Measurements from ENCODE around the gene EZR. TPM values are rescaled to one million over a fixed set of nuclear protein-coding genes. Genes with fewer than 3 reads are reported as not detected.

The EZR gene
- total and polyA plus RNA-seq, 5 donors, result 178 to 261 (median 242) TPM

DNA sequence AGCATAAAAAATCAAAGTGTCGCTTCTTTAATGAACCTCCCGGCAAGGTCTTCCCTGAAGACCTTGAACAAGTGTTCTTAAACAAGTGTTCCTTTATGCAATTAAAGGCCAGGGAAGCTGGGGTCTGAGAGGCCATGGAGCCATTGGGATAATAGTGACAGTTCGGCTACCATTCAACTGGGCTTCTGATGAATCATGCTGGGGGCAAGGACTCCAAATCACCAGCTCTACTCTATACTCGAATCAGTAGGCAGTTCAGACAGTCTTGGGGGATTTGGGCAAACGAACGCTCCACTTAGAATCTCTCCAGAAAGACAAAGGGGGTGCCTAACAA lies 34.7 kb upstream of the EZR start:
- DNase-seq, result no peak
- no peaks in the 10 kb centered on the region for H3K27me3 ChIP-seq (ENCODE audit: control insufficient read depth, insufficient read depth)
- no peaks in the 10 kb centered on the region for H3K9me3 ChIP-seq (ENCODE audit: control insufficient read depth, low read length)
- no peak overlapping the region for H3K4me3 ChIP-seq (ENCODE audit: low read length)
- intact Hi-C loops (cut with DNase I), result no loop called here
- no peak for ATAC-seq
- no peak overlapping the region for H3K27ac ChIP-seq (ENCODE audit: low read length)
- peaks cover 5% of the 10 kb centered on the region for H3K4me1 ChIP-seq (ENCODE audit: control insufficient read depth, insufficient read depth, low read length)
- 85% methylated on average over 6 of the region's 6 CpGs for WGBS

DNA sequence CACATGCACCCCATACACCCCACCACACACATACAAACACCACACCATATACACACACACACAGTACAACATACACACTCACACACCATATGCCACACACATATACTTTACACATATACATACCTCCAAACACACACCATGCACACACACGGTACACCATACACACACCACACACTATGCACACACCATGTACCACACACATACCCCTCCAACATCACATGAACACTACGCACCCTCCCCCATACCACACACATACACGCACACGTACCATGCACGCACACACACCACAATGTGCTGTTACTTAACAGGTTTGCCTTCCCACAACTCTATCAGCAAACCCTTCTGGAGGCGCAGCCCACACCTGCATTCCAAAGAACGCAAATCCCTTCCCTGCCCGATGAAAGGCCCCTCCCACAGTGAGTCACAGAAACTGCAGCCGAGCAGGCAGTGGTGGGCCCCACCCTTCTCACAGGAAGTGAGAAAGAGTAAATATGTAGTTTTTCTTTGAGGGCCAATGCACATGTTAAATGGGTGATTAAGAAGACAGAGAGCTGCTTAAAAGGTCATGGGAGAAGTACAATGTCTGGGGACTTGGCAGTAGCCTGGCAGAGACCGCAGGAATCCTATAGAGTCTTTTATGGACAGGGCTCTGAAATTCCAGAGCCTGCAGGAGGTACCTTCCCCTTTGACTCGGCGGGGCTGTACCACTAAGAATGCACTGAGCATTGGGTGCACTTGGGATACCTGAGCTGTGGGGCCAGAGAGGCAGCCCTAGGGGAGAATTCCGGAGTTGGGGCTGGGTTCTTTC lies 34.1 kb upstream of the EZR start:
- Histone ChIP-seq H3K4me1 (ENCODE audit: control insufficient read depth, insufficient read depth, low read length) (peaks cover 5% of the 10 kb centered on the region), H3K27ac (ENCODE audit: low read length) (no peak overlapping the region), H3K9me3 (ENCODE audit: control insufficient read depth, low read length) (no peaks in the 10 kb centered on the region), H3K27me3 (ENCODE audit: control insufficient read depth, insufficient read depth) (no peaks in the 10 kb centered on the region), H3K4me3 (ENCODE audit: low read length) (no peak overlapping the region)
- 63% methylated on average over 13 of the region's 13 CpGs for WGBS
- intact Hi-C loops (cut with DNase I), result no loop called here
- ATAC-seq (peak; percentile 49 to 83), DNase-seq (peak; percentile 67 to 80 (median 68))

DNA sequence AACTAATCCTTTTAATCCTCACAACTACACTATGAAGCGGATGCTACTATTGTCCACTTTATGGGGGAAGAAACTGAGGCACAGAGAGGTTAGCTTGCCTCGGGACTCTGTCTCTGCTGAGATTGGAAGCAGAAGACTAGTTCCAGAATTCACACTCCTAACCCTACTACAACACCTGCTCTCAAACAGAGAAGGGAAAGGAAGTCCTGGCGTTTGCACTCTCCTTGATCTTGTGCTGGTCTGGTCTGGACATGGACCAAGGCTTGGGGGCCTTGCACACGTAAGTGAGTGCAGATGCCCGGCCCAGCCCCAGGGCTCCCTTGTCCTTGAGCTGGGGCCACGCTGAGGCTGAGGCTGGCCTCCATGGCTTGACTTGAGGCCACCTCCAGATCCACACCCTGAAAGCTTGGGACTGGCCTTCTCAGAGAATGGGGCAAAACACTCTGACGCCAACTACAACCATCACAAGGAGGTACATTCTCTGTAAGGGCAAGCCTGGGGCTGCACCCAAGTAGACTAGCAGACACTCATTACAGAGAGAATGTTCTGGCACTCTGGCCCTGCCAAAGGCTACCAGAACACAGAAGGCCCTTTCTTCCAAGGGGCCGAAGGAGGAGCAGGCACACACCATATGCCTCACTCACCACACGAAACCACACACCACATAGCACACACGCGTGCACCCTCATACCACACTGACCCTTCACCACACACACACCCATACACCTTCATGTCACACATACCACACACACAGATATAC lies 33.3 kb upstream of the EZR start:
- ATAC-seq (peak; percentile 8 to 11), DNase-seq (peak in 1 of 3 donors; percentile 33)
- Histone ChIP-seq H3K9me3 (ENCODE audit: control insufficient read depth, low read length) (no peaks in the 10 kb centered on the region), H3K27me3 (ENCODE audit: control insufficient read depth, insufficient read depth) (no peaks in the 10 kb centered on the region), H3K4me1 (ENCODE audit: control insufficient read depth, insufficient read depth, low read length) (peaks cover 5% of the 10 kb centered on the region), H3K27ac (ENCODE audit: low read length) (no peak overlapping the region), H3K4me3 (ENCODE audit: low read length) (no peak overlapping the region)
- intact Hi-C loops (cut with DNase I), result no loop called here
- 95% methylated on average over 11 of the region's 11 CpGs for WGBS

DNA sequence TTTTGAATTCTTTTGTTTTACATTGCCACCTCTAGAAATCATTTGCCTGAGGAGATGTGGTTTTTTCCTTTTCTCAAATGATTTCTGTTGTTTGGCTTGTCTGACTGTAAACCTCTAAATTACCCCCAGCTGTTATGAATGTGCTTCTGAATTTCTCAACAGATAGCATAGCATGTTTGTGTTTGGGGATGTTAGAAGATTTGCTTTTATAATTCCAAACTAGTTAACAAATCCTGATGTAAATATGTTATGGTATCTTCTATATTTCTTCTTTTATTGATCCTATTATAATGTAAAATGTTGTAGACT lies 31.6 kb upstream of the EZR start:
- H3K27me3 ChIP-seq (ENCODE audit: control insufficient read depth, insufficient read depth), result no peaks in the 10 kb centered on the region
- H3K27ac ChIP-seq (ENCODE audit: low read length), result no peak overlapping the region
- ATAC-seq (no peak), DNase-seq (no peak)
- peaks cover 3% of the 10 kb centered on the region for H3K4me1 ChIP-seq (ENCODE audit: control insufficient read depth, insufficient read depth, low read length)
- no peak overlapping the region for H3K4me3 ChIP-seq (ENCODE audit: low read length)
- intact Hi-C loops (cut with DNase I), result no loop called here
- no peaks in the 10 kb centered on the region for H3K9me3 ChIP-seq (ENCODE audit: control insufficient read depth, low read length)

DNA sequence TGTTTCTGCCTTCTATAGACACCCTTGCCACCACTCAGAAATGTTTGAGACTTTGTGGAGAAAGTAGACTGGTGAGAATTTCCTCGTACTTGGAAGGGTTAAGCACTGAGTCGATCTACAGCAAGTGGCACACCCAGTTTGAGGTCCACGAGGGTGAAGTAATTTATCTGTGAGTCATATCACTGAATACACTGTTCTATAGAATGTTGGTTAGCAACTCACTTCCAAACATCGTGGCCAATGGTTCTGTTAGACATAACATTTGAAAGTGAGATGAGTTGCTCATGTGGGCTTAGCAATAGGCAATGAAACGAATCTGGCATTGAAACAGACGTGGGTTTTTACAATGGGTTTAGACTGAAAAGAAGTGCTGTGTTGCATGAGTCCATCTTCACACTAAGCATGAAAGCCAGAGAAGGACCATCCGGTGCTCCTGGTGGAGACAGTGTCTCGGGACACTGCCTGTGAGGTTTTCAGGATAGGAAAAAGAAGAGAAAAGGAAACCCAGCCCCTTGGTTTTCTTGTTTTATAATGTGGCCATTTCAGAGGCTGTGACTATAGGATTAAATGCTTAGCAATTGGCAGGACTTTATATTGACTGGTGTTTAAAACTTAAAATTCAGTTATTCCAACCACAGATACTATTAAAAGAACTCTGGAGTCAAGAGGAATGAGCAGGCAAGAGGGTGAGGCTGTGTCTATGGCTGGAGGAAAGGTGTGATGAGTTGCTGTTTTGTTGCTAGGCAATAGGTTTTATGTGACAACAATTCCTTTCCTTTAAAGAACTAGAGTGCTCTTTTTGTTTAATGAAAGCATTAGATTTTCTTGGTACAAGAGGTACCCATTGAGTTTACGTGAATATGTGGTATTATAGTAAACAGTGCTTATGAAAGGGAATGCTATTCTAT lies 31.0 kb upstream of the EZR start:
- ATAC-seq (peak; percentile 53 to 63), DNase-seq (no peak)
- intact Hi-C loops (cut with DNase I), result no loop called here
- Histone ChIP-seq H3K4me3 (ENCODE audit: low read length) (no peak overlapping the region), H3K4me1 (ENCODE audit: control insufficient read depth, insufficient read depth, low read length) (peaks cover 3% of the 10 kb centered on the region), H3K27me3 (ENCODE audit: control insufficient read depth, insufficient read depth) (no peaks in the 10 kb centered on the region), H3K9me3 (ENCODE audit: control insufficient read depth, low read length) (no peaks in the 10 kb centered on the region), H3K27ac (ENCODE audit: low read length) (peak overlapping the region; percentile 83)
- WGBS, result 36% methylated on average over 9 of the region's 9 CpGs

DNA sequence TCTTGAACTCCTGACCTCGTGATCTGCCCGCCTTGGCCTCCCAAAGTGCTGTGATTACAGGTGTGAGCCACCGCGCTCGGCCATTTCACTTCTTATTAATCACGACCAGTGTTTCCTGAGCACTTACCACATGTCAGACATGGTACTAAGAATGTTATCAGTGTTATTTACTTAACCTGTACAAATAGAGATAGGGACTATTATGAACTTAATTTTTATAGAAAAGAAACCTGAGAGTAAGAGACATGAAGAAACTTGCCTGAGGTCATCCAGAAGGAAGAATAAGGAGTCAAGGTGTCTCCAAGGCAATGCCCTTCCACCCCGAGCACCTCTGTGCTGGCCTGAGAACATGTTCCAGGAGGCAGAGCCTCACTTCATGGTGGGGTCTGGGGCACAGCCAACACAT lies 29.3 kb upstream of the EZR start:
- 95% methylated on average over 7 of the region's 7 CpGs for WGBS
- DNase-seq (no peak), ATAC-seq (no peak)
- no peaks in the 10 kb centered on the region for H3K9me3 ChIP-seq (ENCODE audit: control insufficient read depth, low read length)
- no peaks in the 10 kb centered on the region for H3K27me3 ChIP-seq (ENCODE audit: control insufficient read depth, insufficient read depth)
- H3K4me1 ChIP-seq (ENCODE audit: control insufficient read depth, insufficient read depth, low read length), result peaks cover 3% of the 10 kb centered on the region
- no peak overlapping the region for H3K27ac ChIP-seq (ENCODE audit: low read length)
- no peak overlapping the region for H3K4me3 ChIP-seq (ENCODE audit: low read length)
- intact Hi-C loops (cut with DNase I), result no loop called here

DNA sequence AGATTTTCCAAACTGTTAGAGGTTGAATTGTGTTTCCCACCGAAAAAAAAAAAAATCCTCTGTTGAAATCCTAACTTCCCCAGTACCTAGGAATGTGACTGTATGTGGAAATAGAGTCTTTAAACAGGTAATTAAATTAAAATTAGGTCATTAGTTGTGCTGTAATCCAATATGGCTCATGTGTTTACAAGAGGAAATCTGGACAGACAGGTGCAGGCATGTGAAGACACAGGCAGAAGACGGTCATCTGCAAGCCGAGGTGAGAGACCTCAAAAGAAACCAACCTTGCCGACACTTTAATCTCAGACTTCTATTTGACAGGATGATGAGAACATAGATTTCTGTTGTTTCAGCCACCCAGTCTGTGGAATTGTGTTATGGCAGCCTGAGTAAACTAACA lies 28.6 kb upstream of the EZR start:
- 94% methylated on average over 4 of the region's 4 CpGs for WGBS
- Histone ChIP-seq H3K4me3 (ENCODE audit: low read length) (no peak overlapping the region), H3K27ac (ENCODE audit: low read length) (no peak overlapping the region), H3K27me3 (ENCODE audit: control insufficient read depth, insufficient read depth) (no peaks in the 10 kb centered on the region), H3K4me1 (ENCODE audit: control insufficient read depth, insufficient read depth, low read length) (no peaks in the 10 kb centered on the region), H3K9me3 (ENCODE audit: control insufficient read depth, low read length) (no peaks in the 10 kb centered on the region)
- ATAC-seq (no peak), DNase-seq (no peak)
- intact Hi-C loops (cut with DNase I), result no loop called here

DNA sequence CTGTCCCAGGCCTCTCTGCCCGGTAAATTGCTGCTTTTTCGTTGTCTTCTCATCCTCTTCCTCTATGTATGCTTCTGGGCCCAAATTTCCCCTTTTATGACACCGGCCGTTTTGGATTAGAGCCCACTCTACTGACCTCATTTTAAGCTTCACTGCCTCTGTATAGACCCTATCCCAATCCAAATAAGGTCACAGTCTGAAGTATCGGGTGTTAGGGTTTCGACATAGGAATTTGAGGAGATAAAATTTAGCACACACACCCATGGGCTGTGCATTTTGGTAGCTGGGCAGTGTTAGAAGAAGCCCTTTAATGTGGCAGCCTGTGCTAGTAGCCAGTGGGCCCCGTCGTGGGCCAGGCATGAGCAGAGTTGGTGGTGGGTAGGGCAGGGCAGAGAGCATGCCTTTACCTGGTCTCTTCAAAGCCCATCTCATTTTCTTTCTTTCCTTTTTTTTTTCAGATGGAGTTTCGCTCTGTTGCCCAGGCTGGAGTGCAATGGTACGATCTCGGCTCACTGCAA lies 27.9 kb upstream of the EZR start:
- no peak overlapping the region for H3K27ac ChIP-seq (ENCODE audit: low read length)

DNA sequence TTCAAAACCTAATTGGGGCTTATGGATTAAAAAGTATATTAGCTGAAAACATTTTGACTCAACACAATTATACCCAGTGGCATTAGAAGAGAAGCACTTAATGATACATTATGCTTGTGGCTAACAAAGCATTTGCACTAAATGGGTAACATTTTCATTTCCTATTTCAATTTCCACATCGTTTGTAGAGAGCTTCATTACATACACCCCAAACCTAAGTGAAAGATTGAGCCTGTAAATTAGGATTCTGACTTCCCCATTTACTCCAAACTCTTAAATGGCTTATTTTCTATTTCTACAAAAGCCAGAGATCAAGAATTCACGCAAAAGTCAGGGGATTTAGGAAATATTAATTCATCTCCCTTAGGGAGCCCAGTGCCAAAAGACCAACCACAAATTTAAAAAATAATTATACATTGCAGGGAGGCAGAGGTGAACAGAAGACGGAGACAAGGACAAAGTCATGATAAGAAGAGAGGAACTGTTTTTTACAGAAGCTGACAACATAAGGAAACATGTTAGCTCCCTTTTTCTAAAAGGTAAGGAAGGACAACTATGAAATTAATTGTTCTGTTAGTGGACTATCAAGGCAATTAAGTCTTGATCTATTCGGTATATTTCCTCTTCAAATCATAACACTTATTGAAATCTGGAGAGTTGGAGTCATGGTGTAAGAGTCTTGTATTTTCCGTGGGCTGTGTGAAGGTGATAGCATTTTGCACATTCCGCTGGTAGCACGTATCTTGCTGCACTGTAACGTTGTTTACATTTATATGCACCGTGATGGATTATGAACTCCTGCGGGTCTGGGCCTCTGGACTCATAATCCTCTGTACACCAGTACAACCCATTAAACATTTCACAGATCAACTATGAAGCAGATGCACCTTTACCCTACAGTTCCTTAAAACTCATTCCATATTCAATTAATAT lies 24.8 kb upstream of the EZR start:
- H3K4me1 ChIP-seq (ENCODE audit: control insufficient read depth, insufficient read depth, low read length), result no peaks in the 10 kb centered on the region
- 51% methylated on average over 10 of the region's 10 CpGs for WGBS
- no peak overlapping the region for H3K27ac ChIP-seq (ENCODE audit: low read length)
- intact Hi-C loops (cut with DNase I), result no loop called here
- DNase-seq (no peak), ATAC-seq (no peak)
- H3K27me3 ChIP-seq (ENCODE audit: control insufficient read depth, insufficient read depth), result no peaks in the 10 kb centered on the region
- no peak overlapping the region for H3K4me3 ChIP-seq (ENCODE audit: low read length)
- H3K9me3 ChIP-seq (ENCODE audit: control insufficient read depth, low read length), result no peaks in the 10 kb centered on the region

More for the DNA sequence above, 27.9 kb upstream of the EZR start:
- Histone ChIP-seq H3K4me1 (ENCODE audit: control insufficient read depth, insufficient read depth, low read length) (no peaks in the 10 kb centered on the region), H3K9me3 (ENCODE audit: control insufficient read depth, low read length) (no peaks in the 10 kb centered on the region), H3K4me3 (ENCODE audit: low read length) (no peak overlapping the region), H3K27me3 (ENCODE audit: control insufficient read depth, insufficient read depth) (no peaks in the 10 kb centered on the region)
- 75% methylated on average over 11 of the region's 11 CpGs for WGBS
- ATAC-seq (peak in 1 of 2 donors; percentile 35), DNase-seq (no peak)
- intact Hi-C loops (cut with DNase I), result no loop called here

DNA sequence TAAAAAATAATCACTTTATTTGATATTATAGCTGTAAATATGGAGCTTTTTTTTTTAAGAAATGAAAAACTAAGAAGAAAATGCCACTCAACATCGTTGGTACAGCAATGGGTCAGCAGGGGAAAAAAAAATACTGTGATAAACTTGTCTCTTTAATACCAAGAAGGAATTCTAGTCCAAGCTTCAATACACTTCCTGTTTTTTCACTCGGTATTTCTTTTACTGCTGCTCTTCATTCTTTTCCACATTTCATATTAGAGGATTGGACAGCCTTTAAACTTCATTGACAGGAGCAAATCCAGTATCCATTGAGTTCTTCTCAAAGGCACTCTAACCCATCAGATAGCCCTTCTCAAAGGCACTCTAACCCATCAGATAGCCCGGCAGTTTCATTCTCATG lies 22.2 kb upstream of the EZR start:
- ATAC-seq (no peak), DNase-seq (no peak)
- Histone ChIP-seq H3K9me3 (ENCODE audit: control insufficient read depth, low read length) (no peaks in the 10 kb centered on the region), H3K27me3 (ENCODE audit: control insufficient read depth, insufficient read depth) (no peaks in the 10 kb centered on the region), H3K27ac (ENCODE audit: low read length) (no peak overlapping the region), H3K4me1 (ENCODE audit: control insufficient read depth, insufficient read depth, low read length) (no peaks in the 10 kb centered on the region), H3K4me3 (ENCODE audit: low read length) (no peak overlapping the region)
- WGBS, result 64% methylated on average over 3 of the region's 3 CpGs
- intact Hi-C loops (cut with DNase I), result no loop called here
